GM13977 (cell line): ENCODE data around the gene PFKP.

Experiments
- DNase-seq: peaks from one replicate; pipeline ENCODE4 v3.0.0; 2012; ENCODE audit warnings: low spot score
- CTCF ChIP-seq: IDR thresholded peaks from 2 replicates; pipeline ENCODE4 v1.5.1; 2012; ENCODE audit warnings: mild to moderate bottlenecking, control low read depth; ENCODE audit not compliant: insufficient read depth; ENCODE audit errors: extremely low read depth, missing control alignments
- in situ Hi-C: fragments of 300-500 bp; cut with MboI; formaldehyde crosslinking; loops from one replicate; pipeline ENCODE4 v1.12.0; 2022; ENCODE audit warnings: low sequenced_read_pairs, low pct_unique_long_range_greater_than_20kb, mixed read lengths, inconsistent platforms; ENCODE audit not compliant: unreplicated experiment

Gene PFKP

GRCh38 chr10:3152566-3152935, 85.2 kb downstream of the PFKP start:
- no peak for DNase-seq
- in situ Hi-C loops = no loop called here
- TF ChIP-seq CTCF = no peak

- in situ Hi-C loops = no loop called here
- no peak for DNase-seq
These were observed 87.3 kb downstream of the PFKP start for GRCh38 chr10:3154666-3155065.

GRCh38 chr10:3159152-3159551, 91.8 kb downstream of the PFKP start:
- no peak for TF ChIP-seq CTCF
- DNase-seq = no peak
- in situ Hi-C loops = no loop called here

More at GRCh38 chr10:3154666-3155065, 87.3 kb downstream of the PFKP start:
- no peak for TF ChIP-seq CTCF

DNA sequence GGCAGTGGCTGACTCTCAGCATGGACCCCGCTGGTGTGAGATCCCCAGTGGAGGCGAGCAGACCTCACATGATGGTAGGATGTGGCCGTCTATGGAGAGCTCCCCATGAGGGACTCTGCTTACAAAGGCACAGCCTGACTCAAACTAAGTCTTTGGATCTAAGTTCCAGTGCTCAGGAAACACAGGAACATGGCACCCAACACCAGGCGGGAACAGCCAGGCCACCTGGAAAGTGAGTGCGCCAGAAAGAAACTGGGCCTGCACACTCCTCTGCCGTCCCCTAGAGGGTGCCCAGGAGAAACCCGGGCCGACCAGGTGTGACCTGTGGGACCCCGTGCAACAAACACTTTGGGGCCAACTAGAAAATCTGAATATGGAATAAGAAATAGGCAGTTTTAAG, 95.2 kb downstream of the PFKP start:
- in situ Hi-C loops = no loop called here
- DNase-seq = no peak
- no peak for TF ChIP-seq CTCF

- in situ Hi-C loops = no loop called here
- no peak for DNase-seq
- TF ChIP-seq CTCF = no peak
These were observed 96.5 kb downstream of the PFKP start for GRCh38 chr10:3163879-3164278.

DNA sequence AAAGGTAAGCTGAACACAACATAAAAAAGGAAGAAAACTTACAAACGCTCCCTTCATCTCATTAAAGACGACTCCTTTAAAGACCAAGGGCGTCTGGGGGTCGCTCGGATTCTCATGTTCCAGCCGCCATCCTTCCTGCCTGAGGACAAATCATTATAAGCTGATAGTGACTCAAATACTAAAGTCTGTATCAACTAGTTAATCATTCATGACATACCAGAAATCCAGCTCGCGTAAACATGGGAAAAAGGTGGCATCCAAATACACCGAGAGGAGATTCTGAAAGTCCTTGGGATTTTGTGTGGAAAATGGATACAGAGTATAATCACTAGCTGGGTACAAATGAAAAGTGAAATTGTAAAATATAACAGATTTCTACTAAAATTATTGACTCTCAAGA, 97.8 kb downstream of the PFKP start:
- no peak for DNase-seq
- in situ Hi-C loops = no loop called here
- no peak for TF ChIP-seq CTCF

DNA sequence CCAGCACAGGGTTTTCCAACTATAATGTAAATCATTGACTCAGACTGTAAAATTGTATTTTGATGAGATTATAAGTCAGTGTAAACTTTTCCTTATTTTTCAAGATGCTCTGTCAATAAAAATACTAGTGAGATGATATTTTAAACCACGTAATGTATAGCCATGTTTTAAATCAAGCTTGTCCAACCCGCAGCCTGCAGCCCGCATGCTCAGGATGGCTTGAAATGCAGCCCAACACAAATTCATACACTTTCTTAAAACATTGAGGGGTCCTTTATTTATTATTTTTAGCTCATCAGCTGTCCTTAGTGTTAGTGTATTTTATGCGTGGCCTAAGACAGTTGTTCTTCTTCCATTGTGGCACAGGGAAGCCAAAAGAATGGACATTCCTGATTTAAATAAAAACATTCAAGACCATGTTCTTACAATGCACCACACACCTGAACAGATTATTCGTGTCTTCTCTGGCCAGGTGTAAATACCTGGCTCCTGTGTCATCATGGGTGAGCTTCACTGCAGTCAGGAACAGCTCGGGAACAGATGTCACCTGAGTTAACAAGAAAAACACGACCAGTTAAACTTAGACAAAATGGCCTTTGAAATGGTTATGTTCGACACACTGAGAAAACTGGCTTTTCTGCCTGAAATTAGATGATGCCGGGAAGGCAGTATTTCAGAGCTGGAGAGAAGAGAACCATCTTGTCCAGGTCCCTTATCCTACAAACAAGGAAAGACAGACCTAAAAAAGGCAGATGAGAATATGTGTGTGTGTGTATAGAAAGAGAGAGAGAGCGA, 99.3 kb downstream of the PFKP start:
- in situ Hi-C loops = no loop called here
- TF ChIP-seq CTCF = no peak
- no peak for DNase-seq
